ENCODE measurements around the gene NCOR1.
"Not testable (repeated sequence)": the region's sequence is repeated elsewhere in the genome, so short reads cannot be mapped to it uniquely, and the experiment has no call there.

Gene NCOR1

GRCh38 chr17:16145319-16145890 is 69.9 kb downstream of the NCOR1 start:
- not testable (repeated sequence) for DNase-seq (ENCODE audit: low spot score)

- DNase-seq (ENCODE audit: low spot score) = no peak
These were observed 73.6 kb downstream of the NCOR1 start for GRCh38 chr17:16141685-16142084.

GRCh38 chr17:16140854-16141253 is 74.5 kb downstream of the NCOR1 start:
- no peak for DNase-seq (ENCODE audit: low spot score)

- no peak for DNase-seq (ENCODE audit: low spot score)
These were observed 79.9 kb downstream of the NCOR1 start for GRCh38 chr17:16135461-16135860.

GRCh38 chr17:16131593-16131992 is 83.7 kb downstream of the NCOR1 start:
- DNase-seq (ENCODE audit: low spot score) = no peak

GRCh38 chr17:16129441-16130205 is 85.7 kb downstream of the NCOR1 start:
- no peak for DNase-seq (ENCODE audit: low spot score)

GRCh38 chr17:16123531-16123930 is 91.8 kb downstream of the NCOR1 start:
- DNase-seq (ENCODE audit: low spot score) = no peak

- no peak for DNase-seq (ENCODE audit: low spot score)
These were observed 92.5 kb downstream of the NCOR1 start for GRCh38 chr17:16122697-16123434.

- DNase-seq (ENCODE audit: low spot score) = no peak
These were observed 93.4 kb downstream of the NCOR1 start for GRCh38 chr17:16121915-16122314.

- no peak for DNase-seq (ENCODE audit: low spot score)
These were observed 94.4 kb downstream of the NCOR1 start for GRCh38 chr17:16120937-16121336.

- no peak for DNase-seq (ENCODE audit: low spot score)
These were observed 98.2 kb downstream of the NCOR1 start for GRCh38 chr17:16117149-16117548.

GRCh38 chr17:16115077-16115698 is 100.1 kb downstream of the NCOR1 start:
- not testable (repeated sequence) for DNase-seq (ENCODE audit: low spot score)

GRCh38 chr17:16108871-16109270 is 106.5 kb downstream of the NCOR1 start:
- DNase-seq (ENCODE audit: low spot score) = no peak

- no peak for DNase-seq (ENCODE audit: low spot score)
These were observed 106.9 kb downstream of the NCOR1 start for GRCh38 chr17:16108386-16108785.

GRCh38 chr17:16107165-16107770 is 108.1 kb downstream of the NCOR1 start:
- no peak for DNase-seq (ENCODE audit: low spot score)

GRCh38 chr17:16106161-16106891 is 109.0 kb downstream of the NCOR1 start:
- DNase-seq (ENCODE audit: low spot score) = no peak

- DNase-seq (ENCODE audit: low spot score) = no peak
These were observed 111.1 kb downstream of the NCOR1 start for GRCh38 chr17:16104189-16104588.

- DNase-seq (ENCODE audit: low spot score) = no peak
These were observed 113.9 kb downstream of the NCOR1 start for GRCh38 chr17:16101440-16101839.

GRCh38 chr17:16100737-16101400 is 114.5 kb downstream of the NCOR1 start:
- DNase-seq (ENCODE audit: low spot score) = peak; percentile 21

GRCh38 chr17:16091773-16092172 is 123.6 kb downstream of the NCOR1 start:
- no peak for DNase-seq (ENCODE audit: low spot score)

GRCh38 chr17:16086957-16087356 is 128.4 kb downstream of the NCOR1 start:
- no peak for DNase-seq (ENCODE audit: low spot score)
